Astrocyte (in vitro differentiated cells and primary cell): ENCODE results near the gene MRPL12. TPM values are rescaled to one million over a fixed set of nuclear protein-coding genes. Genes with fewer than 3 reads are reported as not detected.

Source experiments
- DNase-seq: peaks from one replicate; pipeline ENCODE4 v3.0.0-alpha.2; 2010; ENCODE audit warnings: low read depth
- FAIRE-seq: peaks from 2 replicates; lab custom pipeline; 2011; peaks lifted over from hg19 to GRCh38; lab: Jason Lieb, UNC
- H2AFZ ChIP-seq: 2 replicates; pipeline ENCODE4 v1.6.0; 2012; ENCODE audit warnings: low read depth, low read length, inconsistent platforms
- H3K27ac ChIP-seq: 2 replicates; pipeline ENCODE4 v1.5.1; 2011; ENCODE audit warnings: low read depth, low read length, inconsistent platforms
- H3K27me3 ChIP-seq: 2 replicates; pipeline ENCODE4 v1.6.0; 2011; ENCODE audit warnings: low read length, inconsistent platforms; ENCODE audit not compliant: insufficient read depth
- H3K36me3 ChIP-seq: 2 replicates; pipeline ENCODE4 v1.5.1; 2011; ENCODE audit warnings: low read length, inconsistent platforms; ENCODE audit not compliant: insufficient read depth
- H3K4me1 ChIP-seq: 2 replicates; pipeline ENCODE4 v1.5.1; 2011; ENCODE audit warnings: low read length, inconsistent platforms; ENCODE audit not compliant: insufficient read depth
- H3K4me2 ChIP-seq: 2 replicates; pipeline ENCODE4 v1.6.0; 2012; ENCODE audit warnings: low read length, inconsistent platforms
- H3K4me3 ChIP-seq: 2 replicates; pipeline ENCODE4 v1.5.1; 2011; ENCODE audit warnings: low read depth, mild to moderate bottlenecking, low read length, inconsistent platforms; ENCODE audit not compliant: insufficient read depth
- H3K79me2 ChIP-seq: 2 replicates; pipeline ENCODE4 v1.6.0; 2012; ENCODE audit warnings: mild to moderate bottlenecking, low read length, inconsistent platforms; ENCODE audit not compliant: insufficient read depth
- H3K9ac ChIP-seq: 2 replicates; pipeline ENCODE4 v1.6.0; 2012; ENCODE audit warnings: mild to moderate bottlenecking, low read length, inconsistent platforms
- H3K9me3 ChIP-seq: 2 replicates; pipeline ENCODE4 v1.5.1; 2012; ENCODE audit warnings: low read depth, mild to moderate bottlenecking, low read length, inconsistent platforms; ENCODE audit not compliant: insufficient read depth
- H4K20me1 ChIP-seq: 2 replicates; pipeline ENCODE4 v1.6.0; 2012; ENCODE audit warnings: low read length, inconsistent platforms; ENCODE audit not compliant: insufficient read depth
- H3K27ac Mint-ChIP-seq: one replicate; pipeline ENCODE4 v1.8.0; 2021; ENCODE audit warnings: mild to moderate bottlenecking, mixed read lengths; ENCODE audit not compliant: unreplicated experiment
- H3K27me3 Mint-ChIP-seq: one replicate; pipeline ENCODE4 v1.8.0; 2021; ENCODE audit warnings: low read depth, mixed read lengths; ENCODE audit not compliant: unreplicated experiment
- H3K36me3 Mint-ChIP-seq: one replicate; pipeline ENCODE4 v1.8.0; 2021; ENCODE audit warnings: low read depth, mixed read lengths; ENCODE audit not compliant: unreplicated experiment
- H3K4me1 Mint-ChIP-seq: one replicate; pipeline ENCODE4 v1.8.0; 2021; ENCODE audit warnings: low read depth, mixed read lengths; ENCODE audit not compliant: unreplicated experiment
- H3K4me3 Mint-ChIP-seq: one replicate; pipeline ENCODE4 v1.8.0; 2021; ENCODE audit warnings: mild to moderate bottlenecking, moderate library complexity, mixed read lengths; ENCODE audit not compliant: unreplicated experiment
- H3K9me3 Mint-ChIP-seq: one replicate; pipeline ENCODE4 v1.8.0; 2021; ENCODE audit warnings: mild to moderate bottlenecking, mixed read lengths; ENCODE audit not compliant: unreplicated experiment
- CTCF ChIP-seq: IDR thresholded peaks from 2 replicates; pipeline ENCODE4 v1.5.1; 2011; ENCODE audit warnings: low read depth, mild to moderate bottlenecking, inconsistent platforms, low read length, moderate library complexity; ENCODE audit not compliant: insufficient read depth
- EZH2 ChIP-seq: IDR thresholded peaks from 2 replicates; pipeline ENCODE4 v1.6.1; 2012; ENCODE audit warnings: mild to moderate bottlenecking, low read length, inconsistent platforms; ENCODE audit not compliant: insufficient read depth
- total RNA-seq: library from RNA; stranded (reverse); gene quantifications from 2 replicates; pipeline ENCODE4 v1.2.1, GENCODE V29; 2021

The MRPL12 gene
- total RNA-seq, 1 donor from 2014 or later = 69.9 TPM

DNA sequence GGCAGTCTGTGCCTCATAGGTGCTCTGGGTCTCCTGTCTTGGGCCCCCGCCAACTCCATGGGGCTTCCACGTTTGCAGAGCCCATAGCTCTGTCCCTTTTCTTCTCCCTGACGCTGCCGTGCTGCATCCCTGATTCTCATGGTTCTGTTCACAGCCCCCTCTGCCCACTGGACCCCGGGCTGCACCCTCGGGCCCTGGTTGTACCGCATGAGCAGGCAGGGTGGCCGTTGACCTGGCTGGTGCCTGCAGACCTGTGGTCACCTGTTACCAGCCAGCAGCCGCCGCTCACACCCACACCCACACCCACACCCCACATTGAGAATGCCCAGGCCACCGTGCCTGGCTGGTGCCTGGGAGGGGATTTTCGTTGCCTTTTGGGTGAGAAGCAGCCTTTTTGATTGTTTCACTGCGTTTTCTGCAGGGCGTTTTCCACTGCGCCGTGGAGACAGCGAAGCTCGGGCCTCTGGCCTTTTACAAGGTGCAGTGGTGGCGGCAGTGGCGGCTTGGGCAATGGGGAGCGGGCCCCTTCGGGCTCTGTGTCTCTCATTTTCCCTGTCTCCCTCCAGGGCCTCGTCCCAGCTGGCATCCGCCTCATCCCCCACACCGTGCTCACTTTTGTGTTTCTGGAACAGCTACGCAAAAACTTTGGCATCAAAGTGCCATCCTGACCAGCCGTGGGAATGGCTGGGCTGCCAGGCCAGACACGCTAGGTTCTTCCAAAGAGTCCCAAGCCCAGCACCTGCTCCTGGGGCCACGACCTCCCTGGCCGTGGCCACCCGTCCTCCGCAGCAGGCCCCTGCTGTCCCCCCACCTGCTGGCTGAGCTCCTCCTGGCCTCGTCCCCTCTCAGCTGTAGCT, 16.5 kb downstream of the MRPL12 start:
- Histone ChIP-seq H3K79me2 (no peaks in the 10 kb centered on the region), H3K27ac (no peak overlapping the region), H3K9me3 (no peaks in the 10 kb centered on the region), H3K4me3 (no peak overlapping the region), H3K36me3 (no peaks in the 10 kb centered on the region), H3K9ac (no peak overlapping the region), H3K27me3 (no peaks in the 10 kb centered on the region), H3K4me2 (no peak overlapping the region), H3K4me1 (no peaks in the 10 kb centered on the region), H2AFZ (no peak overlapping the region), H4K20me1 (peaks cover 5% of the 10 kb centered on the region)
- H3K4me1 Mint-ChIP-seq = no peaks in the 10 kb centered on the region
- H3K27me3 Mint-ChIP-seq = peaks cover 6% of the 10 kb centered on the region
- TF ChIP-seq CTCF (no peak), EZH2 (no peak)
- H3K9me3 Mint-ChIP-seq = no peaks in the 10 kb centered on the region
- H3K27ac Mint-ChIP-seq = no peak overlapping the region
- DNase-seq = no peak
- H3K4me3 Mint-ChIP-seq = no peak overlapping the region
- FAIRE-seq = no peak
- H3K36me3 Mint-ChIP-seq = no peaks in the 10 kb centered on the region

DNA sequence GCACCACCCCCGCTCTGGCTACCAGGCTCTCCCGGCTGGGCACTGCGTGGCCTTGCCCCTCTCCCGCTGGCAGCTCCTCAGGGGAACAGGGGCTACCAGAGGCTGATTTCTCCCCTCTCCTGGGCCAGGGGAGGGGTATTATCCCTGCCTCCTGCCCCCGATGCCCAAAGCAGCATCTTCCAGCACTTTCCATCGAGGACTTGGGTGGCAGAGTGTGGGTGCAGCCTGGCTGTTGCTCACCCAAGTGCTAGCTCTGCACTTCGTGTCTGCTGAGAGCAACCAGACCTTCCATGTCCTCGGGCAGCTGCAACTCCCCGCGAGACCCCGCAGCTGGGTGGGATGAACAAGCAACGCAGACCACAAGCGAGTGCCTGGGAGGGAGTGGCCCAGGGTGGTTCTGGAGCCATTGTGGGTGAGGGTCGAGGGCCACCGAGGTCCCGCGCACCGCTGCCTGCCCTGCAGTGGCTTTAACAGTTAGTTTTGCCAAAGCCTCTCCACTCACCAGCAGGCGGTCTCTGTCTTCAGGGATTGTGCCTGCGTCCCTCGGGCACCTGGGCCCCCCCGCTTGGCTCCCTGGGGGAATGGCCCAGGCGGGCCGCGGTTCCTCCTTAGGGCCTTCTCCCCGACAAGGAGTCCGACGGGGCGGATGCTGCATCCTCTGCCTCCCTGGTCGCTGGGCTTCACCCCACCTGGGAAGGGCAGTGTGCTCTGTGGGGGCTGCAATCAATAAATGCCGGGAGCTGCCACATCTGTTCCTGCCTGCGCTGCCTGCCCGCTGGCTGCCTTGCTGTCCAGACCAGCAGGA, 17.3 kb downstream of the MRPL12 start:
- DNase-seq = no peak
- H3K27ac Mint-ChIP-seq = no peak overlapping the region
- no peak for FAIRE-seq
- H3K36me3 Mint-ChIP-seq = no peaks in the 10 kb centered on the region
- Histone ChIP-seq H3K4me3 (no peak overlapping the region), H3K9me3 (no peaks in the 10 kb centered on the region), H3K27me3 (no peaks in the 10 kb centered on the region), H3K79me2 (no peaks in the 10 kb centered on the region), H3K4me2 (no peak overlapping the region), H2AFZ (no peak overlapping the region), H3K9ac (no peak overlapping the region), H4K20me1 (no peaks in the 10 kb centered on the region), H3K4me1 (no peaks in the 10 kb centered on the region), H3K36me3 (no peaks in the 10 kb centered on the region), H3K27ac (no peak overlapping the region)
- no peak overlapping the region for H3K4me3 Mint-ChIP-seq
- no peaks in the 10 kb centered on the region for H3K9me3 Mint-ChIP-seq
- H3K4me1 Mint-ChIP-seq = no peaks in the 10 kb centered on the region
- peaks cover 6% of the 10 kb centered on the region for H3K27me3 Mint-ChIP-seq
- TF ChIP-seq CTCF (no peak), EZH2 (no peak)
